HepG2 (cell line): ENCODE results near the gene ZBTB22. TPM values are rescaled to one million over a fixed set of nuclear protein-coding genes. Genes with fewer than 3 reads are reported as not detected.
A peak's percentile ranks its signal among the peaks of the same experiment; 100 is the strongest.

Experiments used
- EP300 ChIP-seq, 3 experiments: sonication (generic) in 1 of 3; formaldehyde crosslinking in 1 of 3; IDR thresholded peaks; 2 replicates each; pipeline versions ENCODE4 v1.5.1 to v1.6.1; 2011 to 2020; ENCODE audit warnings: low read depth in 2 of 3, low read length in 2 of 3, borderline replicate concordance in 1 of 3, improper control_type of control experiment in 1 of 3, mild to moderate bottlenecking in 1 of 3, missing genetic modification reagents in 1 of 3, moderate library complexity in 1 of 3
- FOXA1 ChIP-seq, 2 experiments: fragments of 450-650 bp in 1 of 2; sonication (generic) in 1 of 2; formaldehyde crosslinking in 1 of 2; IDR thresholded peaks; 2 replicates each; pipeline versions ENCODE4 v1.4.0 to v1.6.1; 2016 to 2020; ENCODE audit warnings: missing genetic modification reagents in 1 of 2
- HIC2 ChIP-seq: sonication (generic); formaldehyde crosslinking; IDR thresholded peaks from 2 replicates; pipeline ENCODE4 v1.9.0; 2022; ENCODE audit warnings: low read depth, missing genetic modification reagents
- KDM5B ChIP-seq: sonication (generic); formaldehyde crosslinking; IDR thresholded peaks from 2 replicates; pipeline ENCODE4 v1.4.0; 2020; ENCODE audit warnings: missing genetic modification reagents, mild to moderate bottlenecking, borderline replicate concordance
- MED1 ChIP-seq: sonication (generic); formaldehyde crosslinking; IDR thresholded peaks from 2 replicates; pipeline ENCODE4 v1.4.0; 2020; ENCODE audit warnings: missing genetic modification reagents
- PHF20 ChIP-seq: sonication (generic); formaldehyde crosslinking; IDR thresholded peaks from 2 replicates; pipeline ENCODE4 v1.5.0; 2020; ENCODE audit warnings: mild to moderate bottlenecking, missing genetic modification reagents
- PPARG ChIP-seq: conservative IDR thresholded peaks from 2 replicates; pipeline ENCODE4 v1.6.1; 2016; ENCODE audit warnings: missing biosample characterization, missing genetic modification reagents
- SALL1 ChIP-seq: sonication (generic); formaldehyde crosslinking; IDR thresholded peaks from 2 replicates; pipeline ENCODE4 v1.8.0; 2022; ENCODE audit warnings: mild to moderate bottlenecking, missing genetic modification reagents
- SALL2 ChIP-seq: sonication (generic); formaldehyde crosslinking; IDR thresholded peaks from 2 replicates; pipeline ENCODE4 v1.8.1; 2023; ENCODE audit warnings: mild to moderate bottlenecking, missing genetic modification reagents, inconsistent platforms
- SMYD3 ChIP-seq: sonication (generic); formaldehyde crosslinking; IDR thresholded peaks from 2 replicates; pipeline ENCODE4 v1.8.1; 2023; ENCODE audit warnings: mild to moderate bottlenecking, missing genetic modification reagents
- SP140L ChIP-seq: sonication (generic); formaldehyde crosslinking; IDR thresholded peaks from 2 replicates; pipeline ENCODE4 v1.4.0; 2020; ENCODE audit warnings: missing genetic modification reagents, borderline replicate concordance
- ZFYVE20 ChIP-seq: sonication (generic); formaldehyde crosslinking; IDR thresholded peaks from 2 replicates; pipeline ENCODE4 v1.8.0; 2023; ENCODE audit warnings: low read depth, mild to moderate bottlenecking, moderate library complexity, missing genetic modification reagents, borderline replicate concordance
- ZNF362 ChIP-seq: sonication (generic); formaldehyde crosslinking; IDR thresholded peaks from 2 replicates; pipeline ENCODE4 v1.4.0; 2020; ENCODE audit warnings: missing genetic modification reagents, mild to moderate bottlenecking, borderline replicate concordance
- ZNF75D ChIP-seq: sonication (generic); formaldehyde crosslinking; IDR thresholded peaks from 2 replicates; pipeline ENCODE4 v1.8.1; 2023; ENCODE audit warnings: missing genetic modification reagents, mild to moderate bottlenecking, borderline replicate concordance
- ZNF772 ChIP-seq: sonication (generic); formaldehyde crosslinking; IDR thresholded peaks from 2 replicates; pipeline ENCODE4 v1.5.0; 2020; ENCODE audit warnings: mild to moderate bottlenecking, missing genetic modification reagents
- polyA plus RNA-seq, 8 experiments: library from polyadenylated mRNA; depleted of rRNA in 3 of 8; stranded (reverse) in 7 of 8; unstranded in 1 of 8; fragments of >200 nt; fragmentation: Illumina TruSeq in 4 of 8; extraction: Trizol in 4 of 8; gene quantifications; 2 replicates each; pipeline versions ENCODE4 v1.2.1 to v1.2.3, GENCODE V29; 2011 to 2016; ENCODE audit warnings: low read depth in 4 of 8, missing spikeins in 1 of 8, mixed read lengths in 1 of 8; ENCODE audit not compliant: insufficient read depth in 1 of 8
- total RNA-seq, 5 experiments: library from RNA; depleted of rRNA; stranded (reverse); fragments of >200 nt; fragmentation: Illumina TruSeq; extraction: Trizol; gene quantifications; 2 replicates each; pipeline ENCODE4 v1.2.3, GENCODE V29; 2016; ENCODE audit warnings: low read depth in 1 of 5
- TF ChIP-seq, protein P1 (sequence below), 2 experiments: IDR thresholded peaks; 2 replicates each; pipeline ENCODE4 v1.6.1; 2011 to 2012; ENCODE audit warnings: low read length in 2 of 2, borderline replicate concordance in 1 of 2, low read depth in 1 of 2, mild to moderate bottlenecking in 1 of 2, moderate library complexity in 1 of 2
- TF ChIP-seq, protein P2 (sequence below): sonication (generic); formaldehyde crosslinking; IDR thresholded peaks from 2 replicates; pipeline ENCODE4 v1.5.0; 2020; ENCODE audit warnings: mild to moderate bottlenecking, missing genetic modification reagents, moderate library complexity

Gene ZBTB22
- total and polyA plus RNA-seq, 2 of the 13 experiments (the other 11 are each of a cell fraction or from before 2014, with no cell fraction given): 8.0 to 10.6 TPM

DNA sequence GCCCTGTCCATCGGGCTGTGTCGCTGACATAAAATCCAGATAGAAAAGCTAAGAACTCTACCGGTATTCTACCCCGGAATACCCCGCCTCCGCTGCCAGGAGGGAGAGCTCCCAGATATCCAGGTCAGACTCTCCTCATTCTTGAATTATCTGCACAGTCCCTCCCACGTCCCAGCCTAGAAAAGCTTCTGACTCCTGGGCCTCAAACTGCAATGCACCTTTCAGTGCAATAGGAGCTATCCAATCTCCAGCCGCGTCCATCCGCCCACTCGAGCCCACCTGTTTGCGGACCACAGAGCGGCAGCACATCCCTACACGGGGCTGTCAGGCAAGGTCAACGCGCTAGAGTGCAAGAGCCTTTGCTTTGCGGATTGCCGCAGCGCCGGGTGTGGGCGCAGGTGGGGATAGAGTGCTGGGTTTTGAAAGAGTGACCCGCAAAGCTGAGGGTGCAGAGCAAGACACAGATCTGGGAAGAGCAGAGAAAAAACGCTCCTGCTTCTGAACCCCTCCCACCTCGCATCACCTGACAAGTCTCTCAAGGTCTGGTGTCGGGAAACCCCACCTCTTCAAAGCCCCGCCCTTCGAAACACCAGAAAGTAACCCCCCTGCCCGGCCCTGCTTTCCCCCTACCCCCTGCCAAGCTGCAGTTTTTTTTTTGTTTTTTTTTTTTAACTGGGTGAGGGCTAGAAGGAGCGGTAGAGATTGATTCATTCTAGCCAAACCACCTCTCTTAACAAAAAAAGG, 5.0 kb downstream of the ZBTB22 start (continued):
- TF ChIP-seq ZNF362 (CRISPR knock-in tag) (peak; percentile 69; the same call in 1 of the 2 replicates), SMYD3 (CRISPR knock-in tag) (no peak), ZNF75D (CRISPR knock-in tag) (peak; percentile 44; the same call in 1 of the 2 replicates), ZFYVE20 (no peak), SALL2 (CRISPR knock-in tag) (no peak), SP140L (CRISPR knock-in tag) (peak; percentile 63; the same call in 1 of the 2 replicates), ZNF772 (CRISPR knock-in tag) (peak; percentile 77; the same call in 1 of the 2 replicates), PPARG (0 out of 2 replicates have a peak, but pooled peaks have one; percentile 22), SALL1 (CRISPR knock-in tag) (peak; percentile 72), MED1 (CRISPR knock-in tag) (peak; percentile 32; the same call in 1 of the 2 replicates), HIC2 (CRISPR knock-in tag) (peak; percentile 37; the same call in 1 of the 2 replicates), KDM5B (CRISPR knock-in tag) (peak; percentile 38), PHF20 (CRISPR knock-in tag) (no peak), FOXA1 (IDR thresholded peaks at IDR 0.05) (no peak), FOXA1 (CRISPR knock-in tag; IDR thresholded peaks at IDR 0.05) (peak; percentile 28; the same call in 1 of the 2 replicates), EP300 (IDR thresholded peaks at IDR 0.05; ENCODE audit: low read depth in 2 of 2, low read length in 2 of 2) (peak in 1 of 2 experiments; percentile 26; a peak in 1 of 4 replicates), EP300 (CRISPR knock-in tag; IDR thresholded peaks at IDR 0.05; ENCODE audit: borderline replicate concordance) (no peak)
- TF ChIP-seq, protein P1, sequence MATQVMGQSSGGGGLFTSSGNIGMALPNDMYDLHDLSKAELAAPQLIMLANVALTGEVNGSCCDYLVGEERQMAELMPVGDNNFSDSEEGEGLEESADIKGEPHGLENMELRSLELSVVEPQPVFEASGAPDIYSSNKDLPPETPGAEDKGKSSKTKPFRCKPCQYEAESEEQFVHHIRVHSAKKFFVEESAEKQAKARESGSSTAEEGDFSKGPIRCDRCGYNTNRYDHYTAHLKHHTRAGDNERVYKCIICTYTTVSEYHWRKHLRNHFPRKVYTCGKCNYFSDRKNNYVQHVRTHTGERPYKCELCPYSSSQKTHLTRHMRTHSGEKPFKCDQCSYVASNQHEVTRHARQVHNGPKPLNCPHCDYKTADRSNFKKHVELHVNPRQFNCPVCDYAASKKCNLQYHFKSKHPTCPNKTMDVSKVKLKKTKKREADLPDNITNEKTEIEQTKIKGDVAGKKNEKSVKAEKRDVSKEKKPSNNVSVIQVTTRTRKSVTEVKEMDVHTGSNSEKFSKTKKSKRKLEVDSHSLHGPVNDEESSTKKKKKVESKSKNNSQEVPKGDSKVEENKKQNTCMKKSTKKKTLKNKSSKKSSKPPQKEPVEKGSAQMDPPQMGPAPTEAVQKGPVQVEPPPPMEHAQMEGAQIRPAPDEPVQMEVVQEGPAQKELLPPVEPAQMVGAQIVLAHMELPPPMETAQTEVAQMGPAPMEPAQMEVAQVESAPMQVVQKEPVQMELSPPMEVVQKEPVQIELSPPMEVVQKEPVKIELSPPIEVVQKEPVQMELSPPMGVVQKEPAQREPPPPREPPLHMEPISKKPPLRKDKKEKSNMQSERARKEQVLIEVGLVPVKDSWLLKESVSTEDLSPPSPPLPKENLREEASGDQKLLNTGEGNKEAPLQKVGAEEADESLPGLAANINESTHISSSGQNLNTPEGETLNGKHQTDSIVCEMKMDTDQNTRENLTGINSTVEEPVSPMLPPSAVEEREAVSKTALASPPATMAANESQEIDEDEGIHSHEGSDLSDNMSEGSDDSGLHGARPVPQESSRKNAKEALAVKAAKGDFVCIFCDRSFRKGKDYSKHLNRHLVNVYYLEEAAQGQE (IDR thresholded peaks at IDR 0.05; ENCODE audit: borderline replicate concordance in 1 of 2, low read depth in 1 of 2, low read length in 2 of 2): no peak
- TF ChIP-seq, protein P2, sequence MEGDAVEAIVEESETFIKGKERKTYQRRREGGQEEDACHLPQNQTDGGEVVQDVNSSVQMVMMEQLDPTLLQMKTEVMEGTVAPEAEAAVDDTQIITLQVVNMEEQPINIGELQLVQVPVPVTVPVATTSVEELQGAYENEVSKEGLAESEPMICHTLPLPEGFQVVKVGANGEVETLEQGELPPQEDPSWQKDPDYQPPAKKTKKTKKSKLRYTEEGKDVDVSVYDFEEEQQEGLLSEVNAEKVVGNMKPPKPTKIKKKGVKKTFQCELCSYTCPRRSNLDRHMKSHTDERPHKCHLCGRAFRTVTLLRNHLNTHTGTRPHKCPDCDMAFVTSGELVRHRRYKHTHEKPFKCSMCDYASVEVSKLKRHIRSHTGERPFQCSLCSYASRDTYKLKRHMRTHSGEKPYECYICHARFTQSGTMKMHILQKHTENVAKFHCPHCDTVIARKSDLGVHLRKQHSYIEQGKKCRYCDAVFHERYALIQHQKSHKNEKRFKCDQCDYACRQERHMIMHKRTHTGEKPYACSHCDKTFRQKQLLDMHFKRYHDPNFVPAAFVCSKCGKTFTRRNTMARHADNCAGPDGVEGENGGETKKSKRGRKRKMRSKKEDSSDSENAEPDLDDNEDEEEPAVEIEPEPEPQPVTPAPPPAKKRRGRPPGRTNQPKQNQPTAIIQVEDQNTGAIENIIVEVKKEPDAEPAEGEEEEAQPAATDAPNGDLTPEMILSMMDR (CRISPR knock-in tag): peak; percentile 63
